Measurements from ENCODE around the gene PRKAG2.

DNA sequence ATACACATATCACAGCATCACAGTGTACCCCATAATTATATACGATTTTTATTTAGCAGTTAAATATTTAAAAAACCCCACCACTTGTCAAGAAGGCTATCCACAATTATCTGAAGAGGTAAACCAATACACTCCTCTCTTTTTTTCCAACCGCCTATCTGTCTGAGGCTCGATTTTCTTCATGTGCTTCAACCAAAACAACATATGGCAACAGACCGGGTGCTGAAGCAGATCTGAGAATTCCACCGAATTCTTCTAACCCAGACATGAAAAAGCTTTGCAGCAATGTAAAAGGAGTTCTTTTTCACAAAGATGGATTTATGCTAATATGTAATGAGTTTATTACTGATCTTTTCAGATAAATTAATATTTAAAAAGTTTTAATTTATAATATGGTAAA is 224.8 kb downstream of the PRKAG2 start:
- TF ChIP-seq, protein P1, sequence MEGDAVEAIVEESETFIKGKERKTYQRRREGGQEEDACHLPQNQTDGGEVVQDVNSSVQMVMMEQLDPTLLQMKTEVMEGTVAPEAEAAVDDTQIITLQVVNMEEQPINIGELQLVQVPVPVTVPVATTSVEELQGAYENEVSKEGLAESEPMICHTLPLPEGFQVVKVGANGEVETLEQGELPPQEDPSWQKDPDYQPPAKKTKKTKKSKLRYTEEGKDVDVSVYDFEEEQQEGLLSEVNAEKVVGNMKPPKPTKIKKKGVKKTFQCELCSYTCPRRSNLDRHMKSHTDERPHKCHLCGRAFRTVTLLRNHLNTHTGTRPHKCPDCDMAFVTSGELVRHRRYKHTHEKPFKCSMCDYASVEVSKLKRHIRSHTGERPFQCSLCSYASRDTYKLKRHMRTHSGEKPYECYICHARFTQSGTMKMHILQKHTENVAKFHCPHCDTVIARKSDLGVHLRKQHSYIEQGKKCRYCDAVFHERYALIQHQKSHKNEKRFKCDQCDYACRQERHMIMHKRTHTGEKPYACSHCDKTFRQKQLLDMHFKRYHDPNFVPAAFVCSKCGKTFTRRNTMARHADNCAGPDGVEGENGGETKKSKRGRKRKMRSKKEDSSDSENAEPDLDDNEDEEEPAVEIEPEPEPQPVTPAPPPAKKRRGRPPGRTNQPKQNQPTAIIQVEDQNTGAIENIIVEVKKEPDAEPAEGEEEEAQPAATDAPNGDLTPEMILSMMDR (IDR thresholded peaks at IDR 0.05) = no peak
- no peak for TF ChIP-seq POLR2A (IDR thresholded peaks at IDR 0.05)

All from Peyer's patch (tissue), 4 donors.